ENCODE results near the gene SETMAR.
"Not testable (repeated sequence)": the region's sequence is repeated elsewhere in the genome, so short reads cannot be mapped to it uniquely, and the experiment has no call there.

GRCh38 chr3:4296454-4296853 lies 6.7 kb upstream of the SETMAR start:
- TF ChIP-seq CTCF (conservative IDR thresholded peaks at IDR 0.05 in 1 of 2, IDR thresholded peaks at IDR 0.05 in 1 of 2; ENCODE audit: low read depth in 1 of 2, low read length in 2 of 2); EZH2 (IDR thresholded peaks at IDR 0.05; ENCODE audit: low read length, missing control alignments): not testable (repeated sequence)

All from fibroblast of lung (primary cell).